HUDEP-2 (cell line): Measurements from ENCODE around the gene SETDB1.

Source experiments
- DNase-seq, 76 experiments: peaks; one replicate each; lab custom pipeline; 2025; ENCODE audit not compliant: unreplicated experiment in 76 of 76; lab: John Stamatoyannopoulos, UW

Gene SETDB1

GRCh38 chr1:150999926-151000325 is 73.8 kb downstream of the SETDB1 start:
- DNase-seq, result no peak

GRCh38 chr1:151000408-151000807 is 74.2 kb downstream of the SETDB1 start:
- no peak for DNase-seq

- DNase-seq, result no peak
These were observed 75.4 kb downstream of the SETDB1 start for GRCh38 chr1:151001602-151002001.

- no peak for DNase-seq
These were observed 75.9 kb downstream of the SETDB1 start for GRCh38 chr1:151002051-151002450.

- no peak for DNase-seq
These were observed 76.4 kb downstream of the SETDB1 start for GRCh38 chr1:151002611-151003010.

GRCh38 chr1:151003180-151003579 is 77.0 kb downstream of the SETDB1 start:
- DNase-seq, result peak in 1 of 76 experiments; percentile 3

GRCh38 chr1:151005729-151006319 is 79.7 kb downstream of the SETDB1 start:
- no peak for DNase-seq

- DNase-seq, result peak in 73 of 76 experiments; percentile 8 to 78 (median 49)
These were observed 80.3 kb downstream of the SETDB1 start, which contains the start of gene MINDY1 for GRCh38 chr1:151006327-151007052. Gene MINDY1 (minus strand): TSS chr1:151006902. CDS start chr1:151002617, 4,285 bp downstream.

GRCh38 chr1:151007853-151008243 is 81.7 kb downstream of the SETDB1 start:
- no peak for DNase-seq

GRCh38 chr1:151008244-151009205 is 82.4 kb downstream of the SETDB1 start, which contains the start of gene PRUNE1:
Gene PRUNE1 (plus strand): TSS chr1:151008449. CDS start chr1:151008633, 184 bp downstream.
- DNase-seq, result peak in 74 of 76 experiments; percentile 34 to 95 (median 90)

- no peak for DNase-seq
These were observed 83.0 kb downstream of the SETDB1 start for GRCh38 chr1:151009206-151009587.

GRCh38 chr1:151009674-151010345 is 83.6 kb downstream of the SETDB1 start:
- DNase-seq, result no peak

- DNase-seq, result no peak
These were observed 84.2 kb downstream of the SETDB1 start for GRCh38 chr1:151010346-151010726.

GRCh38 chr1:151011154-151011850 is 85.1 kb downstream of the SETDB1 start:
- no peak for DNase-seq

GRCh38 chr1:151012684-151013471 is 86.7 kb downstream of the SETDB1 start:
- no peak for DNase-seq

- peak in 65 of 76 experiments; percentile 5 to 74 (median 41) for DNase-seq
These were observed 87.4 kb downstream of the SETDB1 start for GRCh38 chr1:151013518-151013917.
